GM12891 (cell line): ENCODE results near the gene PTGER2.

Experiments used
- POLR2A ChIP-seq: IDR thresholded peaks from 2 replicates; pipeline ENCODE4 v1.6.1; 2011; ENCODE audit warnings: low read depth, low read length, control low read depth
- POLR2AphosphoS5 ChIP-seq: IDR thresholded peaks from 2 replicates; pipeline ENCODE4 v1.6.1; 2011; ENCODE audit warnings: low read depth, low read length, control low read depth
- TAF1 ChIP-seq: IDR thresholded peaks from 2 replicates; pipeline ENCODE4 v1.6.1; 2011; ENCODE audit warnings: low read depth, low read length, control low read depth

DNA sequence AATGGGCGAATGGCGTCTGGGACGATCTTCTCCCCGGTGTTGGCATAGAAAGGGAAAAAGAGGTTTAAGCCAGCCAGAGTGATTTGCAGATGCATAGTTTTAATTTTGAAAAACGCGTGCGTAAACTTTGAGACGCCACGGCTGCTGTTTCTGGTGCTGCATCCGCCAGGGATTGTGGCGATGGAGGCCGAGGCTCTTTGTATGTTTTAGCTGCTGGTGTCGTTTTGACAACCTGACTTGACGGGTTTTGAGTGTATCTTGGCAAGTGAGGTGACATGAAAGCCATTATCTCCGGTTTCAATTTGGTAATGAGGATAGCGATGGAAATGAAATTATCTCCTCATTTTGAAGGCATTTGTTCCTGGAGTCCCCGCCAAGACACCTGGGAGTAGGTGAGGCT lies 45.0 kb upstream of the PTGER2 start:
- no peak for TF ChIP-seq POLR2A
- TF ChIP-seq POLR2AphosphoS5, result no peak
- no peak for TF ChIP-seq TAF1
